Erythroblast (primary cell): ENCODE measurements around the gene AMOTL1.

Experiments
- GATA1 ChIP-seq: IDR thresholded peaks from 2 replicates; pipeline ENCODE4 v1.6.1; 2011; ENCODE audit warnings: low read depth, mild to moderate bottlenecking, control low read depth, low read length, moderate library complexity
- POLR2A ChIP-seq: IDR thresholded peaks from 2 replicates; pipeline ENCODE4 v1.6.1; 2011; ENCODE audit warnings: mild to moderate bottlenecking, low read length

GRCh38 chr11:94746721-94747120 is 21.4 kb upstream of the AMOTL1 start:
- no peak for TF ChIP-seq GATA1
- TF ChIP-seq POLR2A, result no peak
